ENCODE data around the gene POLR3C. TPM values are rescaled to one million over a fixed set of nuclear protein-coding genes. Genes with fewer than 3 reads are reported as not detected.

The POLR3C gene
- total and polyA plus RNA-seq, 2 of the 13 experiments (the other 11 are each of a cell fraction or from before 2014, with no cell fraction given), result 15.5 to 24.3 TPM

DNA sequence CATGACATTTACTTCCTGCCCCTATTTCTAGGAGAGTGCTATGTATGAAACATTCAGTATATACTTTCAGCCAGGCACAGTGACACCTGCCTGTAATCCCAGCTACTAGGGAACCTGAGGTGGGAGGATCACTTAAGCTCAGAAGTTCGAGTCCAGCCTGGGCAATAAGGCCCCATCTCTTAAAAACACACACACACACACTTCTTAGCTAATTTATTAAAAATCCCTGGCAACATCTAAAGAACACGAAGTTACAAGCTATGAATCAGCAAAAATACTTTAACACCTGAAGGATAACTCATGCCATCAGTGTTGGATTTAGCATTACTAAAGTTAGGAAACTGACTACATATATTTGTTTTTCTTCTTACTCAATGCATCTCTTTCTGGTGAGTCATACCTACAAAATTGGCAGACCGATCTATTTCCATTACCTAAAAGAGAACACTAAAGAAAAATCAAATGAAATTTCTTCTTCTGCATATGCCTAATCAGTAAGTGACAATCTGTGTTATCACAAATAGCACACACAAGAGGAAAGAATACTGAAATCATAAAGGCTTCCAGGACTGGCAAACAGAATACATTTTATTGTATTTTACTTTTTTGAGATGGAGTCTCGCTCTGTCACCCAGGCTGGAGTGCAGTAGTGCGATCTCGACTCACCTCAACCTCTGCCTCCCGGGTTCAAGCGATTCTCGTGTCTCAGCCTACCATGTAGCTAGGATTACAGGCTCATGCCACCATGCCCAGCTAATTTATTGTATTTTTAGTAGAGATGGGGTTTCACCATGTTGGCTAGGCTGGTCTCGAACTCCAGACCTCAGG, 41.5 kb upstream of the POLR3C start (continued):
- TF ChIP-seq, protein P1, sequence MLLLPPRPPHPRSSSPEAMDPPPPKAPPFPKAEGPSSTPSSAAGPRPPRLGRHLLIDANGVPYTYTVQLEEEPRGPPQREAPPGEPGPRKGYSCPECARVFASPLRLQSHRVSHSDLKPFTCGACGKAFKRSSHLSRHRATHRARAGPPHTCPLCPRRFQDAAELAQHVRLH (CRISPR knock-in tag; IDR thresholded peaks at IDR 0.05; ENCODE audit: borderline replicate concordance, low read depth), result no peak
- no peak for TF ChIP-seq NFE2 (CRISPR knock-in tag; IDR thresholded peaks at IDR 0.05)
- TF ChIP-seq NFYB (CRISPR knock-in tag; IDR thresholded peaks at IDR 0.05), result no peak
- no peak for TF ChIP-seq IRF9 (CRISPR knock-in tag; IDR thresholded peaks at IDR 0.05; ENCODE audit: borderline replicate concordance)
- no peak for TF ChIP-seq SMAD3 (CRISPR knock-in tag; IDR thresholded peaks at IDR 0.05)
- TF ChIP-seq HIC2 (CRISPR knock-in tag; IDR thresholded peaks at IDR 0.05; ENCODE audit: low read depth), result no peak
- TF ChIP-seq, protein P2, sequence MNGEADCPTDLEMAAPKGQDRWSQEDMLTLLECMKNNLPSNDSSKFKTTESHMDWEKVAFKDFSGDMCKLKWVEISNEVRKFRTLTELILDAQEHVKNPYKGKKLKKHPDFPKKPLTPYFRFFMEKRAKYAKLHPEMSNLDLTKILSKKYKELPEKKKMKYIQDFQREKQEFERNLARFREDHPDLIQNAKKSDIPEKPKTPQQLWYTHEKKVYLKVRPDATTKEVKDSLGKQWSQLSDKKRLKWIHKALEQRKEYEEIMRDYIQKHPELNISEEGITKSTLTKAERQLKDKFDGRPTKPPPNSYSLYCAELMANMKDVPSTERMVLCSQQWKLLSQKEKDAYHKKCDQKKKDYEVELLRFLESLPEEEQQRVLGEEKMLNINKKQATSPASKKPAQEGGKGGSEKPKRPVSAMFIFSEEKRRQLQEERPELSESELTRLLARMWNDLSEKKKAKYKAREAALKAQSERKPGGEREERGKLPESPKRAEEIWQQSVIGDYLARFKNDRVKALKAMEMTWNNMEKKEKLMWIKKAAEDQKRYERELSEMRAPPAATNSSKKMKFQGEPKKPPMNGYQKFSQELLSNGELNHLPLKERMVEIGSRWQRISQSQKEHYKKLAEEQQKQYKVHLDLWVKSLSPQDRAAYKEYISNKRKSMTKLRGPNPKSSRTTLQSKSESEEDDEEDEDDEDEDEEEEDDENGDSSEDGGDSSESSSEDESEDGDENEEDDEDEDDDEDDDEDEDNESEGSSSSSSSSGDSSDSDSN (CRISPR knock-in tag; IDR thresholded peaks at IDR 0.05), result no peak
- TF ChIP-seq SMAD9 (CRISPR knock-in tag; IDR thresholded peaks at IDR 0.05), result no peak
- TF ChIP-seq ZNF142 (CRISPR knock-in tag; IDR thresholded peaks at IDR 0.05), result no peak
- no peak for TF ChIP-seq ZFP36L2 (CRISPR knock-in tag; IDR thresholded peaks at IDR 0.05)
- peak; percentile 35; the same call in 1 of the 2 replicates for TF ChIP-seq CEBPB (IDR thresholded peaks at IDR 0.05; ENCODE audit: borderline replicate concordance, low read depth, low read length)
- peak; percentile 51 for TF ChIP-seq MAFF (IDR thresholded peaks at IDR 0.05; ENCODE audit: low read depth, low read length)
- no peak for TF ChIP-seq RFXAP (CRISPR knock-in tag; IDR thresholded peaks at IDR 0.05; ENCODE audit: borderline replicate concordance)
- no peak for TF ChIP-seq CENPT (CRISPR knock-in tag; IDR thresholded peaks at IDR 0.05; ENCODE audit: low read depth)
- TF ChIP-seq SRF (IDR thresholded peaks at IDR 0.05; ENCODE audit: low read depth, low read length), result no peak
- TF ChIP-seq MAFK (conservative IDR thresholded peaks at IDR 0.05 in 1 of 2, IDR thresholded peaks at IDR 0.05 in 1 of 2; ENCODE audit: low read length in 2 of 2), result peak; percentile 40 to 52; a peak in 3 of 4 replicates
- no peak for TF ChIP-seq TBX2 (CRISPR knock-in tag; IDR thresholded peaks at IDR 0.05; ENCODE audit: borderline replicate concordance)
- no peak for TF ChIP-seq RORA (CRISPR knock-in tag; IDR thresholded peaks at IDR 0.05)
